Measurements from ENCODE around the gene USP35. TPM values are rescaled to one million over a fixed set of nuclear protein-coding genes. Genes with fewer than 3 reads are reported as not detected.

USP35 gene
- total and polyA plus RNA-seq, 12 donors, result 13.6 to 75.9 (median 32.1) TPM

DNA sequence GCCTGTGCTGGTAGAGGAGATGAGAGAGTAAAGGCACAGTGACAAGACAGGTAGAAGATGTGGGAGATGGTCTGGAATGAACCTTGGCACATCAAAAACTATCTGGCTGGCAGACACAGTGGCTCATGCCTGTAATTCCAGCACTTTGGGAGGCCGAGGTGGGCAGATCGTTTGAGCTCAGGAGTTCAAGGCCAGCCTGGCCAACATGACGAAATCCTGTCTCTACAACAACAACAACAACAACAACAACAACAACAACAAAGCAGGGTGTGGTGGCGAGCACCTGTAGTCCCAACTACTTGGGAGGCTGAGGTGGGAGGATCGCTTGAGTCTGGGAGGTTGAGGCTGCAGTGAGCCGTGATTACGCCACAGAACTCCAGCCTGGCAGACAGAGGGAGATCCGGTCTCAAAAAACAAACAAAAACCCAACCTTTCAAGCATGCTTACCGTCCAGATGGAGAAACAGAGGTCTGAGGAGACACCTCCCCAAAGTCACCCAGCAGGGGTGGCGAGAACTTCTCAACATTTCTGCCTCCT lies 12.0 kb upstream of the USP35 start:
- peaks cover 0 to 15% of the 10 kb centered on the region in 2 donors for H3K36me3 ChIP-seq (replicated peaks in 1 of 2)
- 85 to 87% (median 85%) methylated on average over 10 of the region's 10 CpGs for WGBS, 4 donors

DNA sequence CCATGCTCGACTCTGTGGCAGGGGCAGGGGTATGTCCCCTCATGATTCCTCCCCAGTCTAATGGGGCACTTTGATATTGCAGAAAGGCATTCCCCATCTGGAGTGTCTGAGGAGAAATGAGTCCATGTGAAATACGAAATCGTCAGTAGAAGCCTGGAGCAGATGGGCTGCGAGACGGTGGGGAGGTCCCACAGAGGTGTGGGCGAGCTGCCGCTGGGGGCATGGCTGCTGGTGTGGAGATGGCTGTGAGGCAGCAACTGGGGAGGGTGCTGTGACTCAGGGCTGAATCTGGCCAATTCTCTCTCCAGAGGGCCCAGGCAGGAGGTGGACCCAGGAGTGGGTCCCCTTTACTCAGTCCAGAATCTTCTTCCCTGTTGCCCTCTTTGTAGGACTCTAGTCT lies 11.5 kb upstream of the USP35 start:
- H3K4me3 ChIP-seq, result no peak overlapping the region
- intact Hi-C loops (cut with DNase I), result no loop called here
- H3K27me3 ChIP-seq, result no peaks in the 10 kb centered on the region
- peak overlapping the region in 3 of 5 donors; percentile 5 to 20 (median 9) for H3K27ac ChIP-seq
- no peak for DNase-seq
- WGBS, 4 donors, result 92 to 95% (median 94%) methylated on average over 7 of the region's 7 CpGs
- H3K36me3 ChIP-seq (replicated peaks in 1 of 2), result peaks cover 0 to 15% of the 10 kb centered on the region in 2 donors
- TF ChIP-seq, protein P1, sequence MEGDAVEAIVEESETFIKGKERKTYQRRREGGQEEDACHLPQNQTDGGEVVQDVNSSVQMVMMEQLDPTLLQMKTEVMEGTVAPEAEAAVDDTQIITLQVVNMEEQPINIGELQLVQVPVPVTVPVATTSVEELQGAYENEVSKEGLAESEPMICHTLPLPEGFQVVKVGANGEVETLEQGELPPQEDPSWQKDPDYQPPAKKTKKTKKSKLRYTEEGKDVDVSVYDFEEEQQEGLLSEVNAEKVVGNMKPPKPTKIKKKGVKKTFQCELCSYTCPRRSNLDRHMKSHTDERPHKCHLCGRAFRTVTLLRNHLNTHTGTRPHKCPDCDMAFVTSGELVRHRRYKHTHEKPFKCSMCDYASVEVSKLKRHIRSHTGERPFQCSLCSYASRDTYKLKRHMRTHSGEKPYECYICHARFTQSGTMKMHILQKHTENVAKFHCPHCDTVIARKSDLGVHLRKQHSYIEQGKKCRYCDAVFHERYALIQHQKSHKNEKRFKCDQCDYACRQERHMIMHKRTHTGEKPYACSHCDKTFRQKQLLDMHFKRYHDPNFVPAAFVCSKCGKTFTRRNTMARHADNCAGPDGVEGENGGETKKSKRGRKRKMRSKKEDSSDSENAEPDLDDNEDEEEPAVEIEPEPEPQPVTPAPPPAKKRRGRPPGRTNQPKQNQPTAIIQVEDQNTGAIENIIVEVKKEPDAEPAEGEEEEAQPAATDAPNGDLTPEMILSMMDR (IDR thresholded peaks at IDR 0.05), result no peak
- H3K9me3 ChIP-seq (replicated peaks in 1 of 3), result no peaks in the 10 kb centered on the region
- H3K4me1 ChIP-seq (replicated peaks in 1 of 2), result peaks cover 0 to 20% of the 10 kb centered on the region in 2 donors

More for the DNA sequence above, 12.0 kb upstream of the USP35 start:
- Histone ChIP-seq H3K27ac (peak overlapping the region in 1 of 5 donors; percentile 20), H3K4me3 (no peak overlapping the region), H3K9me3 (replicated peaks in 1 of 3) (no peaks in the 10 kb centered on the region), H3K27me3 (no peaks in the 10 kb centered on the region), H3K4me1 (replicated peaks in 1 of 2) (peaks cover 0 to 25% of the 10 kb centered on the region in 2 donors)
- no peak for DNase-seq
- intact Hi-C loops (cut with DNase I), result no loop called here
- no peak for TF ChIP-seq POLR2A (IDR thresholded peaks at IDR 0.05)
- TF ChIP-seq, protein P1 (IDR thresholded peaks at IDR 0.05), result no peak

DNA sequence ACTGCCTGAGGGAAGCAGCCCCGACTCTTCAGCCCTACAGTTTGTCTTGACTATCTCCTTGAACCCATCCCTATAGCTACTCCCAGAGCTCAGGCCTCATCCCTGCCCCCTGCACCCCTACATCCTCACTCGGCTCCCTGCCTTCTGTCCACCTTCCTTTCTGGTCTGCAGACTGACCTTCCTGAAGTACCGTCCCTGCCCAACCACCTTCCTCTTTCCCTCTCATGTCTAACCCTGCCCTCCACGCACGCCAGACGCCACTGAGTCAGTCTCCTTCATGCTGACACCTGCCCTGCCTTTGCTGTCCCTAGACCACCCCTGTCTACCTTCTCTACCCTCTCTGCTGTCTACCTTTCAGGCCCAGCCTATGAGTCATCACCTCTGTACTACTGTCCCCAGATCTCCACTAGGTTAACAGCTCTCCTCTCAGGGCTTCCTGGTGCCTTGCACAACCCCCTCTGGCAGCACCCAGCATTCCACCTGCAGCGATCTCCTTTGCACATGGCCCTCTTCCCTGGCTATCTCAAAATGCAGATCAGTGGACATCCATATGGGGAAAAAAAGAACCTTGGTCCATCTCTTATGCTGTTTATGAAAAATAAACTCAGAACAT lies 9.2 kb upstream of the USP35 start:
- Histone ChIP-seq H3K27me3 (no peaks in the 10 kb centered on the region), H3K4me3 (no peak overlapping the region), H3K36me3 (replicated peaks in 1 of 2) (no peaks in the 10 kb centered on the region), H3K4me1 (replicated peaks in 1 of 2) (peaks cover 0 to 10% of the 10 kb centered on the region in 2 donors), H3K9me3 (replicated peaks in 1 of 3) (no peaks in the 10 kb centered on the region), H3K27ac (peak overlapping the region in 2 of 5 donors; percentile 12 to 48)
- DNase-seq, result peak in 3 of 7 donors; percentile 8 to 52 (median 45)
- WGBS, 4 donors, result 89 to 96% (median 92%) methylated on average over 7 of the region's 7 CpGs
- no peak for TF ChIP-seq POLR2A (IDR thresholded peaks at IDR 0.05)
- TF ChIP-seq, protein P1 (IDR thresholded peaks at IDR 0.05), result no peak
- intact Hi-C loops (cut with DNase I), result no loop called here

DNA sequence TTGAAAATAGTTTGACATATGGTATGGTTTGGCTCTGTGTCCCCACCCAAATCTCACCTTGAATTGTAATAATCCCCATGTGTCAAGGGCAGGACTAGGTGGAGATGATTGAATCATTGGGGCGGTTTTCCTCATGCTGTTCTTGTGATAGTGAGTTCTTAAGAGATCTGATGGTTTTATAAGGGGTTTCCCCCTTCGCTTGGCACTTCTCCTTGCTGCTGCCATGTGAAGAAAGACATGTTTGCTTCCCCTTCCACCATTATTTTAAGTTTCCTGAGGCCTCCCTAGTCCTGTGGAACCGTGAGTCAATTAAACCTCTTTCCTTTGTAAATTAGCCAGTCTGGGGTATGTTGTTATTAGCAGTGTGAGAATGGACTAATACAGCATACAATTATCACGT lies 8.0 kb upstream of the USP35 start:
- H3K27ac ChIP-seq, result no peak overlapping the region
- no peak for TF ChIP-seq POLR2A (IDR thresholded peaks at IDR 0.05)
- TF ChIP-seq, protein P1 (IDR thresholded peaks at IDR 0.05), result no peak
- peaks cover 7 to 21% of the 10 kb centered on the region in 2 donors for H3K4me1 ChIP-seq (replicated peaks in 1 of 2)
- H3K36me3 ChIP-seq (replicated peaks in 1 of 2), result no peaks in the 10 kb centered on the region
- H3K4me3 ChIP-seq, result no peak overlapping the region
- no peaks in the 10 kb centered on the region for H3K9me3 ChIP-seq (replicated peaks in 1 of 3)
- no peaks in the 10 kb centered on the region for H3K27me3 ChIP-seq
- WGBS, 4 donors, result 89 to 95% (median 94%) methylated on average over 4 of the region's 4 CpGs
- intact Hi-C loops (cut with DNase I), result no loop called here
- no peak for DNase-seq

All from adrenal gland (tissue), 12 donors.